B cell (primary cell): ENCODE data around the gene ITGA7. TPM values are rescaled to one million over a fixed set of nuclear protein-coding genes. Genes with fewer than 3 reads are reported as not detected.
A peak's percentile ranks its signal among the peaks of the same experiment; 100 is the strongest.

Source experiments
- ATAC-seq: fragments of 200-7000 bp; cut with Tn5 transposase; one replicate; pipeline ENCODE4 v1.10.0; 2021; ENCODE audit warnings: low read depth, mild to moderate bottlenecking, moderate number of reproducible peaks, moderate library complexity
- CTCF ChIA-PET: fragments of 350-600 bp; sonication (Branson Sonifier 250); formaldehyde crosslinking; loops from one replicate; lab custom pipeline; 2021; ENCODE audit warnings: antibody characterized with exemption, inconsistent platforms; lab: Charles Lee
- POLR2A ChIA-PET: fragments of 350-600 bp; sonication (Branson Sonifier 250); formaldehyde crosslinking; loops from one replicate; lab custom pipeline; 2021; ENCODE audit warnings: antibody characterized with exemption; lab: Charles Lee
- DNase-seq: peaks from one replicate; pipeline ENCODE4 v3.0.0; 2013
- H2AFZ ChIP-seq: 2 replicates; pipeline ENCODE4 v1.6.1; 2012; ENCODE audit warnings: mild to moderate bottlenecking, low read depth, low read length; ENCODE audit not compliant: insufficient read depth, poor library complexity, severe bottlenecking
- H3K27ac ChIP-seq, 2 donors: 1 replicate in 1 of 2; 2 replicates in 1 of 2; pipeline ENCODE4 v1.5.1; 2012 to 2013; ENCODE audit warnings: low read length in 2 of 2, mild to moderate bottlenecking in 2 of 2, moderate library complexity in 1 of 2
- H3K27me3 ChIP-seq, 4 experiments: fragments of 200-600 bp in 1 of 4; sonication (generic) in 1 of 4; replicated peaks in 1 of 4; 1 replicate in 2 of 4; 2 replicates in 2 of 4; pipeline versions ENCODE4 v1.6.1 to v1.7.0; 2013 to 2016; ENCODE audit warnings: low read length in 3 of 4, mild to moderate bottlenecking in 2 of 4, mixed read lengths in 1 of 4, moderate library complexity in 1 of 4; ENCODE audit not compliant: insufficient read depth in 4 of 4, control insufficient read depth in 3 of 4; ENCODE audit errors: control extremely low read depth in 1 of 4
- H3K36me3 ChIP-seq, 2 experiments: replicated peaks in 1 of 2; 1 replicate in 1 of 2; 2 replicates in 1 of 2; pipeline versions ENCODE4 v1.6.1 to v1.7.1; 2013; ENCODE audit warnings: low read length in 1 of 2; ENCODE audit not compliant: insufficient read depth in 2 of 2, control insufficient read depth in 1 of 2; ENCODE audit errors: control extremely low read depth in 1 of 2, extremely low read depth in 1 of 2
- H3K4me1 ChIP-seq, 2 donors: fragments of 200-600 bp in 1 of 2; sonication (generic) in 1 of 2; 1 replicate in 1 of 2; 2 replicates in 1 of 2; pipeline versions ENCODE4 v1.5.1 to v1.6.1; 2013 to 2017; ENCODE audit warnings: low read length in 2 of 2; ENCODE audit not compliant: control insufficient read depth in 2 of 2, insufficient read depth in 2 of 2
- H3K4me2 ChIP-seq: replicated peaks from 2 replicates; pipeline ENCODE3; 2012; ENCODE audit warnings: mild to moderate bottlenecking, low read depth, low read length; ENCODE audit not compliant: poor library complexity, severe bottlenecking
- H3K4me3 ChIP-seq, 5 experiments: fragments of 200-600 bp in 1 of 5; sonication (generic) in 1 of 5; 1 replicate in 3 of 5; 2 replicates in 2 of 5; pipeline versions ENCODE4 v1.5.1 to v1.7.0; 2011 to 2016; ENCODE audit warnings: low read length in 4 of 5, mild to moderate bottlenecking in 4 of 5, low read depth in 2 of 5, control low read depth in 1 of 5, moderate library complexity in 1 of 5; ENCODE audit not compliant: insufficient read depth in 1 of 5; ENCODE audit errors: control extremely low read depth in 1 of 5, extremely low read depth in 1 of 5
- H3K79me2 ChIP-seq: fragments of 200-600 bp; sonication (generic); one replicate; pipeline ENCODE4 v1.6.0; 2016; ENCODE audit warnings: low read length; ENCODE audit not compliant: control insufficient read depth, insufficient read depth
- H3K9ac ChIP-seq: fragments of 200-600 bp; sonication (generic); 2 replicates; pipeline ENCODE4 v1.6.1; 2017; ENCODE audit warnings: mild to moderate bottlenecking, low read length, moderate library complexity
- H3K9me3 ChIP-seq, 3 donors: one replicate each; pipeline versions ENCODE4 v1.6.1 to v1.7.1; 2013; ENCODE audit warnings: low read length in 2 of 3; ENCODE audit not compliant: control insufficient read depth in 2 of 3, insufficient read depth in 1 of 3; ENCODE audit errors: control extremely low read depth in 1 of 3
- H4K20me1 ChIP-seq: 2 replicates; pipeline ENCODE4 v1.6.0; 2012; ENCODE audit warnings: mild to moderate bottlenecking, low read length; ENCODE audit not compliant: insufficient read depth, control insufficient read depth, poor library complexity, severe bottlenecking
- H3K27ac Mint-ChIP-seq: one replicate; pipeline ENCODE4 v1.8.0; 2021; ENCODE audit warnings: mixed read lengths
- H3K27me3 Mint-ChIP-seq: one replicate; pipeline ENCODE4 v1.8.0; 2021; ENCODE audit warnings: mixed read lengths
- H3K4me1 Mint-ChIP-seq: one replicate; pipeline ENCODE4 v1.8.0; 2021; ENCODE audit warnings: mixed read lengths
- H3K4me3 Mint-ChIP-seq: one replicate; pipeline ENCODE4 v1.8.0; 2021; ENCODE audit warnings: mixed read lengths
- H3K9me3 Mint-ChIP-seq: one replicate; pipeline ENCODE4 v1.8.0; 2022; ENCODE audit warnings: mixed read lengths; ENCODE audit not compliant: insufficient read depth
- EZH2 ChIP-seq: IDR thresholded peaks from 2 replicates; pipeline ENCODE4 v1.6.1; 2012; ENCODE audit warnings: borderline replicate concordance, low read depth, mild to moderate bottlenecking, moderate library complexity, low read length; ENCODE audit not compliant: insufficient read depth, poor library complexity, severe bottlenecking
- WGBS: methylation state at CpG from one replicate; pipeline ENCODE4 v1.1.5; 2013; ENCODE audit warnings: missing lambda C conversion rate; ENCODE audit not compliant: insufficient coverage; 5-methylcytosine and 5-hydroxymethylcytosine counted together
- intact Hi-C: fragments of 100-400 bp; cut with micrococcal nuclease; formaldehyde crosslinking; loops from one replicate; pipeline ENCODE4 v1.10.0; 2022
- polyA plus RNA-seq: library from polyadenylated mRNA; depleted of rRNA; stranded (reverse); fragments of >200 nt; gene quantifications from 2 replicates; pipeline ENCODE4 v1.2.3, GENCODE V29; 2012
- total RNA-seq, 2 donors: library from RNA; stranded (reverse); fragments of 120-200 nt in 1 of 2; gene quantifications; 1 replicate in 1 of 2; 2 replicates in 1 of 2; pipeline versions ENCODE4 v1.2.3 to v1.2.4, GENCODE V29; 2013 to 2022
- TF ChIP-seq, protein P1 (sequence below): fragments of 200-600 bp; IDR thresholded peaks from one replicate; pipeline ENCODE4 v1.8.0; 2022; ENCODE audit warnings: antibody characterized with exemption, mild to moderate bottlenecking

The ITGA7 gene
- total and polyA plus RNA-seq, 2 donors (not counting 1 experiment from before 2014, with no cell fraction given) = 2.4 to 3.3 TPM

DNA sequence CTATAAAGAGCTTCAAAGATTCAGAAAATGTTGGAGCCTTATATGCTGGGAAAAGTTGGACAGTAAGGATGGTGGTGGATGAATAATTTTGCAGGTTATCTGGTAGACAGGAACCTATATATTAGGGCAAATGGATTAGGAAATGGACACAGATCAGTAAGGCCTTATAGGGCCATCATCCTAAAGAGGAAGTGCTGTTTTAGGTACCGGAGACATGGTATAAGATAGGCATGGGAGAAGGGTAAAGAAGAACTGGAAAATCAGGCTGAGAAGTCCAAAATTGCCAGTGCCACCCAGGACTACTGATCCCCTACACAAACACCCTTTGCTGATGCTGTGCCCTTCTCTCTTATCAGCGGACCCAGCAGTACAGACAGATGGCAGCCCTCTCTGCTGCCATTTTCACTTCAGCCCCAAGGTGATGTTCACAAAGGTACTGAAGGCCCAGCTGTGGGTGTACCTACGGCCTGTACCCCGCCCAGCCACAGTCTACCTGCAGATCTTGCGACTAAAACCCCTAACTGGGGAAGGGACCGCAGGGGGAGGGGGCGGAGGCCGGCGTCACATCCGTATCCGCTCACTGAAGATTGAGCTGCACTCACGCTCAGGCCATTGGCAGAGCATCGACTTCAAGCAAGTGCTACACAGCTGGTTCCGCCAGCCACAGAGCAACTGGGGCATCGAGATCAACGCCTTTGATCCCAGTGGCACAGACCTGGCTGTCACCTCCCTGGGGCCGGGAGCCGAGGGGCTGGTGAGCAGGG is 40.7 kb upstream of the ITGA7 start:
- H3K4me1 Mint-ChIP-seq = peaks cover 31% of the 10 kb centered on the region
- Histone ChIP-seq H3K4me1 (peaks cover 16 to 27% of the 10 kb centered on the region in 2 donors), H2AFZ (no peak overlapping the region), H4K20me1 (no peaks in the 10 kb centered on the region), H3K4me3 (no peak overlapping the region), H3K36me3 (peaks cover 3 to 30% of the 10 kb centered on the region in 2 experiments), H3K27me3 (no peaks in the 10 kb centered on the region), H3K79me2 (peaks cover 6% of the 10 kb centered on the region), H3K4me2 (no peak overlapping the region), H3K27ac (no peak overlapping the region), H3K9ac (no peak overlapping the region), H3K9me3 (no peaks in the 10 kb centered on the region)
- no peak overlapping the region for H3K4me3 Mint-ChIP-seq
- H3K9me3 Mint-ChIP-seq = no peaks in the 10 kb centered on the region
- H3K27me3 Mint-ChIP-seq = no peaks in the 10 kb centered on the region
- TF ChIP-seq, protein P1, sequence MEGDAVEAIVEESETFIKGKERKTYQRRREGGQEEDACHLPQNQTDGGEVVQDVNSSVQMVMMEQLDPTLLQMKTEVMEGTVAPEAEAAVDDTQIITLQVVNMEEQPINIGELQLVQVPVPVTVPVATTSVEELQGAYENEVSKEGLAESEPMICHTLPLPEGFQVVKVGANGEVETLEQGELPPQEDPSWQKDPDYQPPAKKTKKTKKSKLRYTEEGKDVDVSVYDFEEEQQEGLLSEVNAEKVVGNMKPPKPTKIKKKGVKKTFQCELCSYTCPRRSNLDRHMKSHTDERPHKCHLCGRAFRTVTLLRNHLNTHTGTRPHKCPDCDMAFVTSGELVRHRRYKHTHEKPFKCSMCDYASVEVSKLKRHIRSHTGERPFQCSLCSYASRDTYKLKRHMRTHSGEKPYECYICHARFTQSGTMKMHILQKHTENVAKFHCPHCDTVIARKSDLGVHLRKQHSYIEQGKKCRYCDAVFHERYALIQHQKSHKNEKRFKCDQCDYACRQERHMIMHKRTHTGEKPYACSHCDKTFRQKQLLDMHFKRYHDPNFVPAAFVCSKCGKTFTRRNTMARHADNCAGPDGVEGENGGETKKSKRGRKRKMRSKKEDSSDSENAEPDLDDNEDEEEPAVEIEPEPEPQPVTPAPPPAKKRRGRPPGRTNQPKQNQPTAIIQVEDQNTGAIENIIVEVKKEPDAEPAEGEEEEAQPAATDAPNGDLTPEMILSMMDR = no peak
- no peak for TF ChIP-seq EZH2
- H3K27ac Mint-ChIP-seq = no peak overlapping the region
- intact Hi-C loops = no loop called here
- DNase-seq = no peak
- ChIA-PET POLR2A (interaction anchor here (0.7 to 1.6 kb wide), 2 partner anchors 10 to 69 kb away, joined by 3 to 4 read pairs; partner anchors contain the start of genes ORMDL2 and SARNP), CTCF (interaction anchor here (1.1 to 4.3 kb wide), 3 partner anchors 9 to 192 kb away, joined by 4 to 12 read pairs (median 12); no protein-coding TSS in a partner anchor)
- over 99% methylated on average over 17 of the region's 18 CpGs for WGBS
- no peak for ATAC-seq

DNA sequence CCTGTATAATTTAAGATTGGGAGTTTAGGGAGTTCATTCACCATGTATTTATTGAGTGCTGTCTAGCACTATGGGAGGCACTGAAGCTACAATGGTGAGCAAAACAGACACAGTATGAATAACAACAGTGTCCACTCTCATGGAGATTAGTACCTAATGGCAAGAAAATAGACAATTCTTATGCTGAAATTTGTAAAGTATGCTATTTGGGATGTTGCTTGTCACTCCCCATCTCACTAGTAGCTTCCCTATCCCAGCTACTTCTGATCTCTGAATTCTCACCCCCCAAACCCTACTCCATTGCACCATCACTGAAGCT is 39.2 kb upstream of the ITGA7 start:
- Histone ChIP-seq H4K20me1 (no peaks in the 10 kb centered on the region), H3K9ac (no peak overlapping the region), H3K27me3 (no peaks in the 10 kb centered on the region), H3K79me2 (peaks cover 6% of the 10 kb centered on the region), H2AFZ (no peak overlapping the region), H3K4me3 (no peak overlapping the region), H3K4me1 (peaks cover 20 to 32% of the 10 kb centered on the region in 2 donors), H3K4me2 (no peak overlapping the region), H3K27ac (no peak overlapping the region), H3K9me3 (no peaks in the 10 kb centered on the region), H3K36me3 (peaks cover 0 to 15% of the 10 kb centered on the region in 2 experiments)
- ATAC-seq = no peak
- intact Hi-C loops = no loop called here
- POLR2A ChIA-PET = interaction anchor here (0.7 to 1.6 kb wide), 3 partner anchors 8 to 71 kb away, joined by 3 to 6 read pairs (median 4); partner anchors contain the start of genes ORMDL2 and SARNP
- peaks cover 37% of the 10 kb centered on the region for H3K4me1 Mint-ChIP-seq
- no peak for DNase-seq
- TF ChIP-seq, protein P1 = no peak
- TF ChIP-seq EZH2 = no peak
- CTCF ChIA-PET = interaction anchor here (0.7 to 4.3 kb wide), 6 partner anchors 8 to 332 kb away, joined by 3 to 12 read pairs (median 4); no protein-coding TSS in a partner anchor
- H3K27ac Mint-ChIP-seq = peak overlapping the region; percentile 86
- H3K4me3 Mint-ChIP-seq = no peak overlapping the region
- H3K27me3 Mint-ChIP-seq = no peaks in the 10 kb centered on the region
- no peaks in the 10 kb centered on the region for H3K9me3 Mint-ChIP-seq
